DND-41 (cell line): ENCODE measurements around the gene CSNK2A1.

Experiments
- ATAC-seq: fragments of 200-7000 bp; cut with Tn5 transposase; 3 replicates; pipeline ENCODE4 v1.9.1; 2021; ENCODE audit warnings: low read depth; ENCODE audit not compliant: insufficient read depth
- DNase-seq: peaks from one replicate; pipeline ENCODE4 v3.0.0-alpha.2; 2020
- H2AFZ ChIP-seq: 2 replicates; pipeline ENCODE4 v1.6.0; 2012; ENCODE audit warnings: low read depth, low read length
- H3K27ac ChIP-seq: 2 replicates; pipeline ENCODE4 v1.5.1; 2012; ENCODE audit warnings: low read length, inconsistent platforms
- H3K27me3 ChIP-seq: fragments of 200-600 bp; sonication (generic); 2 replicates; pipeline ENCODE4 v1.6.0; 2012; ENCODE audit warnings: low read length, mild to moderate bottlenecking, inconsistent platforms; ENCODE audit not compliant: insufficient read depth, poor library complexity
- H3K36me3 ChIP-seq: 2 replicates; pipeline ENCODE4 v1.5.1; 2012; ENCODE audit warnings: low read length, inconsistent platforms; ENCODE audit not compliant: insufficient read depth
- H3K4me1 ChIP-seq: 2 replicates; pipeline ENCODE4 v1.5.1; 2012; ENCODE audit warnings: mild to moderate bottlenecking, low read length; ENCODE audit not compliant: insufficient read depth
- H3K4me2 ChIP-seq: 2 replicates; pipeline ENCODE4 v1.6.0; 2012; ENCODE audit warnings: mild to moderate bottlenecking, moderate library complexity, low read length, inconsistent platforms; ENCODE audit not compliant: insufficient read depth
- H3K4me3 ChIP-seq, 2 experiments: fragments of 200-600 bp in 1 of 2; shearing (Covaris generic) in 1 of 2; 2 replicates each; pipeline ENCODE4 v1.5.1; 2012 to 2016; ENCODE audit warnings: inconsistent platforms in 2 of 2, low read length in 2 of 2, mild to moderate bottlenecking in 2 of 2, low read depth in 1 of 2, moderate library complexity in 1 of 2
- H3K79me2 ChIP-seq: 2 replicates; pipeline ENCODE4 v1.6.0; 2012; ENCODE audit warnings: low read length, inconsistent platforms; ENCODE audit not compliant: insufficient read depth
- H3K9ac ChIP-seq: 2 replicates; pipeline ENCODE4 v1.6.0; 2012; ENCODE audit warnings: low read depth, mild to moderate bottlenecking, inconsistent platforms, low read length, moderate library complexity
- H3K9me3 ChIP-seq: 2 replicates; pipeline ENCODE4 v1.5.1; 2012; ENCODE audit warnings: low read length, moderate library complexity, mild to moderate bottlenecking, inconsistent platforms; ENCODE audit not compliant: insufficient read depth, severe bottlenecking
- H4K20me1 ChIP-seq: 2 replicates; pipeline ENCODE4 v1.6.0; 2012; ENCODE audit warnings: low read length; ENCODE audit not compliant: insufficient read depth
- EZH2 ChIP-seq: IDR thresholded peaks from 3 replicates; pipeline ENCODE4 v1.6.1; 2012; ENCODE audit warnings: borderline replicate concordance, low read depth, mild to moderate bottlenecking, moderate library complexity, low read length, inconsistent platforms; ENCODE audit not compliant: severe bottlenecking
- TF ChIP-seq, protein P1 (sequence below): IDR thresholded peaks from 2 replicates; pipeline ENCODE4 v1.5.1; 2012; ENCODE audit warnings: borderline replicate concordance, low read length, moderate library complexity, mild to moderate bottlenecking; ENCODE audit not compliant: poor library complexity, severe bottlenecking; ENCODE audit errors: extremely low read depth

Gene CSNK2A1

GRCh38 chr20:503048-503737 is 40.4 kb downstream of the CSNK2A1 start:
- Histone ChIP-seq H3K27ac (no peak overlapping the region), H3K4me3 (no peak overlapping the region), H3K4me1 (no peaks in the 10 kb centered on the region), H3K4me2 (no peak overlapping the region), H2AFZ (no peak overlapping the region), H3K9me3 (no peaks in the 10 kb centered on the region), H3K79me2 (peaks cover 23% of the 10 kb centered on the region), H3K9ac (no peak overlapping the region), H4K20me1 (peaks cover 23% of the 10 kb centered on the region), H3K36me3 (peaks cover 83% of the 10 kb centered on the region), H3K27me3 (no peaks in the 10 kb centered on the region)
- no peak for ATAC-seq
- no peak for DNase-seq
- no peak for TF ChIP-seq EZH2
- TF ChIP-seq, protein P1, sequence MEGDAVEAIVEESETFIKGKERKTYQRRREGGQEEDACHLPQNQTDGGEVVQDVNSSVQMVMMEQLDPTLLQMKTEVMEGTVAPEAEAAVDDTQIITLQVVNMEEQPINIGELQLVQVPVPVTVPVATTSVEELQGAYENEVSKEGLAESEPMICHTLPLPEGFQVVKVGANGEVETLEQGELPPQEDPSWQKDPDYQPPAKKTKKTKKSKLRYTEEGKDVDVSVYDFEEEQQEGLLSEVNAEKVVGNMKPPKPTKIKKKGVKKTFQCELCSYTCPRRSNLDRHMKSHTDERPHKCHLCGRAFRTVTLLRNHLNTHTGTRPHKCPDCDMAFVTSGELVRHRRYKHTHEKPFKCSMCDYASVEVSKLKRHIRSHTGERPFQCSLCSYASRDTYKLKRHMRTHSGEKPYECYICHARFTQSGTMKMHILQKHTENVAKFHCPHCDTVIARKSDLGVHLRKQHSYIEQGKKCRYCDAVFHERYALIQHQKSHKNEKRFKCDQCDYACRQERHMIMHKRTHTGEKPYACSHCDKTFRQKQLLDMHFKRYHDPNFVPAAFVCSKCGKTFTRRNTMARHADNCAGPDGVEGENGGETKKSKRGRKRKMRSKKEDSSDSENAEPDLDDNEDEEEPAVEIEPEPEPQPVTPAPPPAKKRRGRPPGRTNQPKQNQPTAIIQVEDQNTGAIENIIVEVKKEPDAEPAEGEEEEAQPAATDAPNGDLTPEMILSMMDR, result no peak

- peaks cover 89% of the 10 kb centered on the region for H3K36me3 ChIP-seq
- H3K27me3 ChIP-seq, result no peaks in the 10 kb centered on the region
- no peak overlapping the region for H3K4me3 ChIP-seq
- ATAC-seq (no peak), DNase-seq (no peak)
- H3K4me2 ChIP-seq, result no peak overlapping the region
- no peak overlapping the region for H3K9ac ChIP-seq
- no peaks in the 10 kb centered on the region for H3K9me3 ChIP-seq
- peaks cover 3% of the 10 kb centered on the region; the same call in 1 of the 2 replicates for H4K20me1 ChIP-seq
- TF ChIP-seq, protein P1, result no peak
- TF ChIP-seq EZH2, result no peak
- no peak overlapping the region for H2AFZ ChIP-seq
- H3K4me1 ChIP-seq, result no peaks in the 10 kb centered on the region
- no peak overlapping the region for H3K27ac ChIP-seq
- no peaks in the 10 kb centered on the region for H3K79me2 ChIP-seq
Measured at GRCh38 chr20:497979-498378, 45.6 kb downstream of the CSNK2A1 start.

- no peaks in the 10 kb centered on the region for H3K27me3 ChIP-seq
- H3K4me2 ChIP-seq, result no peak overlapping the region
- no peak overlapping the region for H2AFZ ChIP-seq
- H3K4me1 ChIP-seq, result no peaks in the 10 kb centered on the region
- DNase-seq (no peak), ATAC-seq (no peak)
- no peaks in the 10 kb centered on the region for H3K79me2 ChIP-seq
- no peak for TF ChIP-seq EZH2
- TF ChIP-seq, protein P1, result no peak
- H3K9ac ChIP-seq, result no peak overlapping the region
- no peak overlapping the region for H3K4me3 ChIP-seq
- H4K20me1 ChIP-seq, result no peaks in the 10 kb centered on the region
- H3K9me3 ChIP-seq, result no peaks in the 10 kb centered on the region
- H3K27ac ChIP-seq, result no peak overlapping the region
- H3K36me3 ChIP-seq, result peaks cover 90% of the 10 kb centered on the region
Measured at GRCh38 chr20:496126-496696, 47.4 kb downstream of the CSNK2A1 start.
